Stimulated activated CD8-positive, alpha-beta memory T cell treated with anti-CD3 and anti-CD28 coated beads, Interleukin-2, amount 100 ng/mL, for 48 hours (primary cell): ENCODE measurements around the gene MACROD2.

Source experiments
- DNase-seq, 2 donors: peaks; one replicate each; pipeline ENCODE4 v3.0.0-alpha.2; 2020; ENCODE audit warnings: low read depth in 2 of 2

MACROD2 gene

GRCh38 chr20:15726416-15726815 is 1731.1 kb downstream of the MACROD2 start:
- no peak for DNase-seq

GRCh38 chr20:15734052-15734451 is 1738.7 kb downstream of the MACROD2 start:
- no peak for DNase-seq

- no peak for DNase-seq
These were observed 1743.7 kb downstream of the MACROD2 start for GRCh38 chr20:15739035-15739434.

GRCh38 chr20:15740046-15740775 is 1744.9 kb downstream of the MACROD2 start:
- no peak for DNase-seq

GRCh38 chr20:15742087-15742486 is 1746.8 kb downstream of the MACROD2 start:
- no peak for DNase-seq

- DNase-seq, result no peak
These were observed 1747.3 kb downstream of the MACROD2 start for GRCh38 chr20:15742627-15743026.

GRCh38 chr20:15756002-15756753 is 1760.9 kb downstream of the MACROD2 start:
- DNase-seq, result no peak

- DNase-seq, result no peak
These were observed 1761.4 kb downstream of the MACROD2 start for GRCh38 chr20:15756754-15757115.

- DNase-seq, result no peak
These were observed 1764.3 kb downstream of the MACROD2 start for GRCh38 chr20:15759594-15759993.

GRCh38 chr20:15760001-15760621 is 1764.8 kb downstream of the MACROD2 start:
- DNase-seq, result no peak

- no peak for DNase-seq
These were observed 1768.0 kb downstream of the MACROD2 start for GRCh38 chr20:15763366-15763765.

GRCh38 chr20:15767586-15767985 is 1772.3 kb downstream of the MACROD2 start:
- DNase-seq, result no peak

- DNase-seq, result no peak
These were observed 1772.9 kb downstream of the MACROD2 start for GRCh38 chr20:15767999-15768741.

GRCh38 chr20:15772826-15773225 is 1777.5 kb downstream of the MACROD2 start:
- no peak for DNase-seq

GRCh38 chr20:15774926-15775325 is 1779.6 kb downstream of the MACROD2 start:
- DNase-seq, result no peak

GRCh38 chr20:15776770-15777466 is 1781.6 kb downstream of the MACROD2 start:
- DNase-seq, result no peak

- no peak for DNase-seq
These were observed 1788.7 kb downstream of the MACROD2 start for GRCh38 chr20:15784020-15784419.

- no peak for DNase-seq
These were observed 1793.8 kb downstream of the MACROD2 start for GRCh38 chr20:15789079-15789478.

GRCh38 chr20:15792855-15793254 is 1797.5 kb downstream of the MACROD2 start:
- DNase-seq, result no peak

- DNase-seq, result no peak
These were observed 1799.1 kb downstream of the MACROD2 start for GRCh38 chr20:15794409-15794808.

GRCh38 chr20:15795305-15796019 is 1800.1 kb downstream of the MACROD2 start:
- DNase-seq, result no peak
